Astrocyte of the spinal cord (primary cell): ENCODE data around the gene DDR1.

Source experiments
- DNase-seq: peaks from one replicate; pipeline ENCODE4 v3.0.0; 2011; ENCODE audit warnings: low read depth, low spot score
- H3K4me3 ChIP-seq: 2 replicates; pipeline ENCODE4 v1.5.1; 2011; ENCODE audit warnings: low read depth, mild to moderate bottlenecking, low read length, moderate library complexity
- CTCF ChIP-seq: IDR thresholded peaks from 2 replicates; pipeline ENCODE4 v1.5.1; 2012; ENCODE audit warnings: low read depth, mild to moderate bottlenecking, low read length, inconsistent platforms
- in situ Hi-C: cut with HindIII; loops from 2 replicates; pipeline ENCODE4 v1.10.0; 2017; ENCODE audit warnings: low sequenced_read_pairs

DDR1 gene

GRCh38 chr6:30837870-30838269 is 46.4 kb upstream of the DDR1 start:
- in situ Hi-C loops, result no loop called here
- no peak overlapping the region for H3K4me3 ChIP-seq
- no peak for DNase-seq
- TF ChIP-seq CTCF, result no peak

- no peak for TF ChIP-seq CTCF
- in situ Hi-C loops, result no loop called here
- no peak for DNase-seq
- H3K4me3 ChIP-seq, result no peak overlapping the region
Measured at GRCh38 chr6:30839671-30840070, 44.6 kb upstream of the DDR1 start.

- TF ChIP-seq CTCF, result no peak
- H3K4me3 ChIP-seq, result no peak overlapping the region
- DNase-seq, result no peak
- in situ Hi-C loops, result no loop called here
Measured at GRCh38 chr6:30840084-30840934, 44.0 kb upstream of the DDR1 start.

- in situ Hi-C loops, result no loop called here
- H3K4me3 ChIP-seq, result no peak overlapping the region
- no peak for TF ChIP-seq CTCF
- no peak for DNase-seq
Measured at GRCh38 chr6:30840935-30841643, 43.2 kb upstream of the DDR1 start.

- DNase-seq, result no peak
- no peak for TF ChIP-seq CTCF
- in situ Hi-C loops, result no loop called here
Measured at GRCh38 chr6:30841644-30842504, 42.4 kb upstream of the DDR1 start.

More at GRCh38 chr6:30841644-30842504, 42.4 kb upstream of the DDR1 start:
- H3K4me3 ChIP-seq, result no peak overlapping the region
